Liver (tissue), 3 donors: ENCODE measurements around the gene KLHDC2.

Source experiments
- EGR1 ChIP-seq, 2 donors: IDR thresholded peaks; 2 replicates each; pipeline ENCODE4 v1.6.1; 2016 to 2018; ENCODE audit warnings: antibody characterized with exemption in 2 of 2, low read depth in 2 of 2
- FOXA2 ChIP-seq: IDR thresholded peaks from 2 replicates; pipeline ENCODE4 v1.6.1; 2016; ENCODE audit warnings: antibody characterized with exemption
- HNF4G ChIP-seq: IDR thresholded peaks from 2 replicates; pipeline ENCODE4 v1.6.1; 2016; ENCODE audit warnings: antibody characterized with exemption
- JUND ChIP-seq, 2 donors: IDR thresholded peaks; 2 replicates each; pipeline ENCODE4 v1.6.1; 2016; ENCODE audit warnings: antibody characterized with exemption in 2 of 2
- SP1 ChIP-seq: IDR thresholded peaks from 2 replicates; pipeline ENCODE4 v1.6.1; 2018; ENCODE audit warnings: antibody characterized with exemption, mild to moderate bottlenecking
- TF ChIP-seq, protein P1 (sequence below): fragments of 150-350 bp; IDR thresholded peaks from 2 replicates; pipeline ENCODE4 v1.5.1; 2017; ENCODE audit warnings: improper control_type of control experiment, low read depth, low read length; ENCODE audit not compliant: missing input control
- TF ChIP-seq, protein P2 (sequence below): IDR thresholded peaks from 2 replicates; pipeline ENCODE4 v1.6.1; 2016; ENCODE audit warnings: antibody characterized with exemption
- TF ChIP-seq, protein P3 (sequence below): IDR thresholded peaks from 2 replicates; pipeline ENCODE4 v1.6.1; 2016; ENCODE audit warnings: antibody characterized with exemption, mild to moderate bottlenecking
- donor health status: healthy.
- donor health status: healthy.

DNA sequence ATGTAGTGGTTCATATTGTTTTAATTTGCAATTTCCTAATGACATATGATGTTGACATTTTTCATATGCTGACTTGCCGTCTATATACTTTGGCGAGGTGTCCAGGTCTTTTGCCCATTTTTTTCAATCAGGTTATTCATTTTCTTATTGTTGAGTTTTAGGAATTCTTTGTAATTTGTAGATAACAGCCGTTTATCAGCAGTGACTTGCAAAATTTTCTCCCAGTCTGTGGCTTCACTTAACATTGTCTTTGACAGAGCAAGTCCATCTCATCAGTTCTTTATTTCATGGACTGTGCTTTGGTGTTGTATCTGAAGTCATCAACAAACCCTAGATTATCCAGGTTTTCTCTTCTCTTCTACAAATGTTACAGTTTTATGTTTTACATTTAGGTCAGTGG, 12.6 kb upstream of the KLHDC2 start:
- TF ChIP-seq, protein P1, sequence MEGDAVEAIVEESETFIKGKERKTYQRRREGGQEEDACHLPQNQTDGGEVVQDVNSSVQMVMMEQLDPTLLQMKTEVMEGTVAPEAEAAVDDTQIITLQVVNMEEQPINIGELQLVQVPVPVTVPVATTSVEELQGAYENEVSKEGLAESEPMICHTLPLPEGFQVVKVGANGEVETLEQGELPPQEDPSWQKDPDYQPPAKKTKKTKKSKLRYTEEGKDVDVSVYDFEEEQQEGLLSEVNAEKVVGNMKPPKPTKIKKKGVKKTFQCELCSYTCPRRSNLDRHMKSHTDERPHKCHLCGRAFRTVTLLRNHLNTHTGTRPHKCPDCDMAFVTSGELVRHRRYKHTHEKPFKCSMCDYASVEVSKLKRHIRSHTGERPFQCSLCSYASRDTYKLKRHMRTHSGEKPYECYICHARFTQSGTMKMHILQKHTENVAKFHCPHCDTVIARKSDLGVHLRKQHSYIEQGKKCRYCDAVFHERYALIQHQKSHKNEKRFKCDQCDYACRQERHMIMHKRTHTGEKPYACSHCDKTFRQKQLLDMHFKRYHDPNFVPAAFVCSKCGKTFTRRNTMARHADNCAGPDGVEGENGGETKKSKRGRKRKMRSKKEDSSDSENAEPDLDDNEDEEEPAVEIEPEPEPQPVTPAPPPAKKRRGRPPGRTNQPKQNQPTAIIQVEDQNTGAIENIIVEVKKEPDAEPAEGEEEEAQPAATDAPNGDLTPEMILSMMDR: no peak
- TF ChIP-seq EGR1 (IDR thresholded peaks at IDR 0.05; ENCODE audit: low read depth in 2 of 2) (no peak), HNF4G (no peak), FOXA2 (no peak), JUND (IDR thresholded peaks at IDR 0.05) (no peak), SP1 (no peak)
- TF ChIP-seq, protein P2, sequence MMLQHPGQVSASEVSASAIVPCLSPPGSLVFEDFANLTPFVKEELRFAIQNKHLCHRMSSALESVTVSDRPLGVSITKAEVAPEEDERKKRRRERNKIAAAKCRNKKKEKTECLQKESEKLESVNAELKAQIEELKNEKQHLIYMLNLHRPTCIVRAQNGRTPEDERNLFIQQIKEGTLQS: no peak
- TF ChIP-seq, protein P3, sequence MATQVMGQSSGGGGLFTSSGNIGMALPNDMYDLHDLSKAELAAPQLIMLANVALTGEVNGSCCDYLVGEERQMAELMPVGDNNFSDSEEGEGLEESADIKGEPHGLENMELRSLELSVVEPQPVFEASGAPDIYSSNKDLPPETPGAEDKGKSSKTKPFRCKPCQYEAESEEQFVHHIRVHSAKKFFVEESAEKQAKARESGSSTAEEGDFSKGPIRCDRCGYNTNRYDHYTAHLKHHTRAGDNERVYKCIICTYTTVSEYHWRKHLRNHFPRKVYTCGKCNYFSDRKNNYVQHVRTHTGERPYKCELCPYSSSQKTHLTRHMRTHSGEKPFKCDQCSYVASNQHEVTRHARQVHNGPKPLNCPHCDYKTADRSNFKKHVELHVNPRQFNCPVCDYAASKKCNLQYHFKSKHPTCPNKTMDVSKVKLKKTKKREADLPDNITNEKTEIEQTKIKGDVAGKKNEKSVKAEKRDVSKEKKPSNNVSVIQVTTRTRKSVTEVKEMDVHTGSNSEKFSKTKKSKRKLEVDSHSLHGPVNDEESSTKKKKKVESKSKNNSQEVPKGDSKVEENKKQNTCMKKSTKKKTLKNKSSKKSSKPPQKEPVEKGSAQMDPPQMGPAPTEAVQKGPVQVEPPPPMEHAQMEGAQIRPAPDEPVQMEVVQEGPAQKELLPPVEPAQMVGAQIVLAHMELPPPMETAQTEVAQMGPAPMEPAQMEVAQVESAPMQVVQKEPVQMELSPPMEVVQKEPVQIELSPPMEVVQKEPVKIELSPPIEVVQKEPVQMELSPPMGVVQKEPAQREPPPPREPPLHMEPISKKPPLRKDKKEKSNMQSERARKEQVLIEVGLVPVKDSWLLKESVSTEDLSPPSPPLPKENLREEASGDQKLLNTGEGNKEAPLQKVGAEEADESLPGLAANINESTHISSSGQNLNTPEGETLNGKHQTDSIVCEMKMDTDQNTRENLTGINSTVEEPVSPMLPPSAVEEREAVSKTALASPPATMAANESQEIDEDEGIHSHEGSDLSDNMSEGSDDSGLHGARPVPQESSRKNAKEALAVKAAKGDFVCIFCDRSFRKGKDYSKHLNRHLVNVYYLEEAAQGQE: no peak
